GM13976 (cell line): Measurements from ENCODE around the gene ERN1.
A peak's percentile ranks its signal among the peaks of the same experiment; 100 is the strongest.

Experiments
- DNase-seq: peaks from one replicate; pipeline ENCODE4 v3.0.0; 2012; ENCODE audit warnings: low spot score
- CTCF ChIP-seq: IDR thresholded peaks from 2 replicates; pipeline ENCODE4 v1.5.1; 2012; ENCODE audit warnings: borderline replicate concordance, mild to moderate bottlenecking; ENCODE audit not compliant: insufficient read depth; ENCODE audit errors: extremely low read depth, missing control alignments, control extremely low read depth
- in situ Hi-C: fragments of 300-500 bp; cut with MboI; formaldehyde crosslinking; loops from one replicate; pipeline ENCODE4 v1.12.0; 2022; ENCODE audit warnings: low sequenced_read_pairs, mixed read lengths, inconsistent platforms; ENCODE audit not compliant: unreplicated experiment

The ERN1 gene

DNA sequence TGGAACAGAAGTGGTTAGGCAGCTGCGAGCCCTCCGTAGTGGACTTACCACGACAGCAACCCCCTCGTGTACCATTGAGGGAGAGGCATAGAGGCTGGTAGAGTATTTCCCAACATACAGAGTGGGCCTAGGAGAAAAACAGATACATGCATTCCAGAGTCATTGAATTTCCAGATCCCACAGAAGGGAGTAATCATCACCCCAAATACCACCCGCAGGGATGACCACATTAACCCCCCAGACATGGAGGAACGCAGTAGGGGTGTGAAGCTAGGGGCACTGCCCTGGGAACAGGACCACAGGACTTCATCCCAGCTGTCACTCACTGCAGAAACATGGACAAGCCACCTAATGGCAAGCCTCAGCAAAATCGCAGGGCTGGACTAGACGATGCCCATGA is 64.8 kb downstream of the ERN1 start:
- in situ Hi-C loops, result no loop called here
- TF ChIP-seq CTCF, result no peak

DNA sequence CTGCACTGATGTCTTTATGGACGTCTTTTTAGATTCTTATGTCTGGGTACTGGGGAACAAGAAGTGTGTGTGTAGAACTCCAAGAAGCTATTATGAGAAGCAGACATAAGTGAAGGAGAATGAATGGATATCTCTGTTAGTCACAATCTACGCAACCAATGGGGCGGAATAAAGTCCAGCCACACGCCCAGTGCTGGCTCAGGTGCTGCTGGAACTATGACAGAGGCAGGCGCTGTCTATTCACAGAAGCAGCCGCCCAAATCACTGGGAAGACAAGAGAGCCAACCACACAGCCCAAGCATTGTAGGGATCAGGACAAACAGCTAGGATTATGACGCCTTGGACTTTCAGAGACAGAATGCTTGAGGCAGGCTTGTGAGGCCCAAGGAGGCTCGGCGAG is 65.6 kb downstream of the ERN1 start:
- no peak for DNase-seq
- in situ Hi-C loops, result no loop called here

More for the DNA sequence above, 64.8 kb downstream of the ERN1 start:
- no peak for DNase-seq

GRCh38 chr17:64063766-64064224 is 66.1 kb downstream of the ERN1 start:
- peak; percentile 22 for TF ChIP-seq CTCF
- in situ Hi-C loops, result no loop called here
- peak; percentile 62 for DNase-seq

More for the DNA sequence above, 65.6 kb downstream of the ERN1 start:
- no peak for TF ChIP-seq CTCF

GRCh38 chr17:64063088-64063487 is 66.9 kb downstream of the ERN1 start:
- in situ Hi-C loops, result no loop called here
- no peak for TF ChIP-seq CTCF
- no peak for DNase-seq

DNA sequence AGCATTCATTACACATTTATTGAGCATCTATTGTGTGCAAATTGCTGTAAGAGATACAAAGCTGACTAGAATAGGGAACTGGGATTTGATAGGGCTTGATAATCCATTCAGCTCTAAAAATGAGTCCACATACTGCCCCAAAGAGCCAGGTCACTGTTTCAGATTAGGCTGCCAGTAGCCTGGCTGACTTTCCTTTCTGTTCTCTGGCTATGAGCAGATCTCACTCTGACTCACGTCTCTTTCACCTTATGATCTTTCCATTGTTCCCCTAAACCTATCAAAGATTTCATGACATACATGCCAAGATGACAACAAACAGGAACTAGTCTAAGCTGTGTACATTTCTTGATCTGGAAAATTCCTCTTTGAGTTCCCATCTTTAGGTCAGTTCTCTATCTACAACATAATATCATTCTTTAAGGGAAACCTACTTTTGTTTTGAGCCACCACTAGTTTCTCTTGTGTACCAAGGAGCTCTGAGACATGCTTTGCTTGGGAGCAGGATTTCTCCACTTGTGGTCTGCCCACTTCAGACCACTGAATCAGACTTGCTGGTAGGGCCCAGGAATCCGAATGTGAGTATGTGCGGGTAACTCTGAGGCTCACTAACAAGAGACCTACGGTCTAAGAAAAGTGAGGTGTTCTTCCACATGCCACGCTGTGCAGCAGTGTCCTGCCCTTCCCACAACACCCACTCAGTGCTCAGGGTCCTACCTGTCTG is 68.6 kb downstream of the ERN1 start:
- in situ Hi-C loops, result no loop called here
- no peak for TF ChIP-seq CTCF
- peak; percentile 69 for DNase-seq

DNA sequence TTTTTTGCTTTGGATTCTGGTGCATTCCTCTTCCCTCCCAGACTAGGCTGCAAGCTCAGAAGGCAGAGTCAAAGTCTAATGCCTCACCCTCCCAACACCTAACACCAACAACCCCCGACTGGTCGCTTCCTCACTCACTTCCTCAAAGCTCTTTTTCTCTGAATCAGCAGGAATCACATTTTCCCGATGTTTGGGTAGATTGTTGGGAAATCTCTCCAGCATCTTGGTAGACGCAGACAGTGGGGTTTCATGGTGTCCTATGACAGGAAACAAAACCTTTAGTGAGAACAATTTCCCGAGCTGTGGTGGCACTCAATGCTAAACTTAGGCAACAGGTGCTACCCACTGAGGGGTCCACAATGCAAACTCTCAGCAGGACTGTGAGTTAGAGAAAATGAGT is 69.6 kb downstream of the ERN1 start:
- DNase-seq, result no peak
- no peak for TF ChIP-seq CTCF
- in situ Hi-C loops, result no loop called here
